Measurements from ENCODE around the gene ARHGEF12. TPM values are rescaled to one million over a fixed set of nuclear protein-coding genes. Genes with fewer than 3 reads are reported as not detected.

ARHGEF12 gene
- total RNA-seq, 1 donor from 2014 or later, result 71.9 TPM

DNA sequence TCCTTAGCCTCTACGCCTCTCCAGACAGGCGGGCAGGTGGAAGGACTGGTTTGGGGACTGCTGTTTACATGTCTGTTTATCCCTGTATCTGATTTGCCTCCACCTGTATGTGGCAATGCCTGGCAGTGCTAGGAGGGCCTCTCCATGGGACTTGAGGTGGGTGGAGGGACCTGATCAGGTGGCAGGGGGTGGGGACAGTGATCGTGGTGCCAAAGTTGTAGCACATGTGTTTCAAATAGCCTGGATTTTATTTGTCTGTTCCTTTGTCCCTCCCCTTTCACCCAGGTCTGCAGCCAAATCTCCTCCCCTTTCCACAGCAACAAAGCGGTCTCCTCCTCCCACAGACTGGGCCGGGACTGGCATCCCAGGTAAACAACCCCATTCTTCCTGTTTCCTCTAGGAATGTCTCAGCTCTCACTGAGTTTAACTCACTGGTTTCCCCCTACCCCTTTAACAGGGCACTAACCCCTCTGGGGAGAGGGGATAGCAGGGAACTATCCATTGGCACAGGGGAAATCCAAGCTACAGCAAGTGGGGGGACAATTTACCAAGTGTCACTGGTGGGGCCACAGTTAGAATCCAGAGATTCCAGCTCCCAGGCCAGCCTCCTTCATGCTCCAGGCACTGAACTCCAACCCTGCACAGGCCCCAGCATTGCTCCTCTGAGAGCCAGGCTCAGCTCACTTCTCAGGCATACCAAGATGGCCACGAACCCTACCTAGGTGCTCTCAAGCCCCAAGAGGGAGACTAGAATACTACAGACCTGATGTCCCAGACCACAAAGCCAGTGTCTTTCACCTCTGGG, 34.0 kb upstream of the ARHGEF12 start:
- no peak overlapping the region for H3K27ac Mint-ChIP-seq (ENCODE audit: unreplicated experiment)
- no peak for DNase-seq (ENCODE audit: low spot score)

DNA sequence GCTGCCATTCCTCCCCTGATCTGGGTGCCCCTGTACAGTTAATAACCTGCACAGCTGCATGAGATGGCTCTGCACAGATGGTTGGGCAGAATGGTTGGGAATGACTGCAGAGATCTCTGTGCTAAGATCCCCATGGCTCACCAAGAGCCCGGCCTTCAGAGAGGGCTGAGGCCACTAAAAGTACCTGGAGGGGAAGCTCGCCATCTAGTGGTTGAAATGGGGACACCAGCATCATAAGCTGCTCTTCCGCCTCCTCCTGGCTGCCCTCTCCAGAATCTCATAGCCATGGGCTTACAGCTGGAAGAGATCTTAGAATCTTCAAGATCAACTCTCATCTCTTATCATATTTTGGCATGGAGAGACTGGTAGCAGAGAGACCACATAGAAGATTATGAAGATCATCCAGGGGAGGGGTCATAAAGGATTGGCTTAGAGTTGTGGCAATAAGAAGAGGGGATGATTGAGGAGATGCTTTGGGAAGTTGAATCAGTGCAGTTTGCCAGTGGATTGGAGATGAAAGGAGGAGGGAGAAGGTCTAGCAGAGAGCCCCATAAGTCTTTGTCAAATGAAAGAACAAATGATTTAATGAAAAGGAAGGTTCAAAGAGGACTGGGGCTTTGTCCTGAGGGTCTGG, 33.1 kb upstream of the ARHGEF12 start:
- H3K4me3 Mint-ChIP-seq (ENCODE audit: unreplicated experiment), result no peak overlapping the region
- H3K27ac Mint-ChIP-seq (ENCODE audit: unreplicated experiment), result no peak overlapping the region
- H3K9me3 Mint-ChIP-seq (ENCODE audit: low read depth), result no peaks in the 10 kb centered on the region
- peaks cover 4% of the 10 kb centered on the region for H3K27me3 Mint-ChIP-seq (ENCODE audit: low read depth)
- no peaks in the 10 kb centered on the region for H3K36me3 Mint-ChIP-seq (ENCODE audit: low read depth)
- peaks cover 11% of the 10 kb centered on the region for H3K4me1 Mint-ChIP-seq (ENCODE audit: low read depth)
- TF ChIP-seq, protein P1, sequence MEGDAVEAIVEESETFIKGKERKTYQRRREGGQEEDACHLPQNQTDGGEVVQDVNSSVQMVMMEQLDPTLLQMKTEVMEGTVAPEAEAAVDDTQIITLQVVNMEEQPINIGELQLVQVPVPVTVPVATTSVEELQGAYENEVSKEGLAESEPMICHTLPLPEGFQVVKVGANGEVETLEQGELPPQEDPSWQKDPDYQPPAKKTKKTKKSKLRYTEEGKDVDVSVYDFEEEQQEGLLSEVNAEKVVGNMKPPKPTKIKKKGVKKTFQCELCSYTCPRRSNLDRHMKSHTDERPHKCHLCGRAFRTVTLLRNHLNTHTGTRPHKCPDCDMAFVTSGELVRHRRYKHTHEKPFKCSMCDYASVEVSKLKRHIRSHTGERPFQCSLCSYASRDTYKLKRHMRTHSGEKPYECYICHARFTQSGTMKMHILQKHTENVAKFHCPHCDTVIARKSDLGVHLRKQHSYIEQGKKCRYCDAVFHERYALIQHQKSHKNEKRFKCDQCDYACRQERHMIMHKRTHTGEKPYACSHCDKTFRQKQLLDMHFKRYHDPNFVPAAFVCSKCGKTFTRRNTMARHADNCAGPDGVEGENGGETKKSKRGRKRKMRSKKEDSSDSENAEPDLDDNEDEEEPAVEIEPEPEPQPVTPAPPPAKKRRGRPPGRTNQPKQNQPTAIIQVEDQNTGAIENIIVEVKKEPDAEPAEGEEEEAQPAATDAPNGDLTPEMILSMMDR (IDR thresholded peaks at IDR 0.05), result peak; percentile 94
- no peak for DNase-seq (ENCODE audit: low spot score)

More for the DNA sequence above, 34.0 kb upstream of the ARHGEF12 start:
- TF ChIP-seq, protein P1 (IDR thresholded peaks at IDR 0.05), result no peak
- no peak overlapping the region for H3K4me3 Mint-ChIP-seq (ENCODE audit: unreplicated experiment)
- no peaks in the 10 kb centered on the region for H3K9me3 Mint-ChIP-seq (ENCODE audit: low read depth)
- no peaks in the 10 kb centered on the region for H3K36me3 Mint-ChIP-seq (ENCODE audit: low read depth)
- peaks cover 11% of the 10 kb centered on the region for H3K4me1 Mint-ChIP-seq (ENCODE audit: low read depth)
- peaks cover 7% of the 10 kb centered on the region for H3K27me3 Mint-ChIP-seq (ENCODE audit: low read depth)

DNA sequence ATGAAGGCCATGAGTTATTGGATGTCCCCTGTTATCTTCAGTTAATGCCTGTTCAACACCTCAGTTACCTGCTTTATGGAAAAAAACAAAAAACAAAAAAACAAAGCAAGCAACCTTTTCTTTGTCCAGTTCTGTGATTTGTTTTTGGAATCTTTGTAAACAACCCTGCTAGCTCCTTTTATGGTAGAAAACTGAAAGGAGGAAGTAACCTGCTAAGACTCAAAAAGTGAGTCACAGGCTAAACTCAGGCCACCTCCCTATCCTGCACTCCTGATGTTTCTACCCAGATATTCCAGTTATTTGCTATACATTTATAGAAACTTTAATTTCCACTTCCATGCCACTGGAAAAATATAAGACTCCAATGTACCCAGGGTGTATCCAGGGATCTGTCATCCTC, 31.7 kb upstream of the ARHGEF12 start:
- Mint-ChIP-seq H3K27ac (ENCODE audit: unreplicated experiment) (no peak overlapping the region), H3K27me3 (ENCODE audit: low read depth) (peaks cover 2% of the 10 kb centered on the region), H3K36me3 (ENCODE audit: low read depth) (no peaks in the 10 kb centered on the region), H3K4me3 (ENCODE audit: unreplicated experiment) (no peak overlapping the region), H3K4me1 (ENCODE audit: low read depth) (peaks cover 11% of the 10 kb centered on the region), H3K9me3 (ENCODE audit: low read depth) (no peaks in the 10 kb centered on the region)
- TF ChIP-seq, protein P1 (IDR thresholded peaks at IDR 0.05), result no peak
- DNase-seq (ENCODE audit: low spot score), result no peak

DNA sequence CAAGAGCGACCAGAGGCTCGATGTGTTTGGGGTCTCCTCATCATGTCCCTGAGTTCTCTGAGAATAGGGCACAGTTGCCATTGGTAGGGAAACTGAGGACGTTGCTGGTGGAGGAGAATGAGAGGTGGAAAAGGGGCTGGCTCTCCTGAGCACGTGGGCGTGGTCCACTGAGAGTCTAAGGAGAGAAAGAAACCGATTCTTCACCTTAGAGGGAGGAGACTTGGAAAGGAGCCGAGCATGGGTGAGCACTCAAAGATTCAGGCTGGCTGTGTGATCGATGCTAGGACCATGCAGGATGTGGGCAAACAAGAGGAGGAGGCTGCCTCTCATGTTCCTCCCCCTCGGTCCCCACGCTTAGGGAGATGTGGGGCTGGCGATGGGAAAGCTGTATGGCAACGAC, 30.9 kb upstream of the ARHGEF12 start:
- Mint-ChIP-seq H3K27me3 (ENCODE audit: low read depth) (peaks cover 2% of the 10 kb centered on the region), H3K4me3 (ENCODE audit: unreplicated experiment) (no peak overlapping the region)
- TF ChIP-seq, protein P1 (IDR thresholded peaks at IDR 0.05), result no peak

DNA sequence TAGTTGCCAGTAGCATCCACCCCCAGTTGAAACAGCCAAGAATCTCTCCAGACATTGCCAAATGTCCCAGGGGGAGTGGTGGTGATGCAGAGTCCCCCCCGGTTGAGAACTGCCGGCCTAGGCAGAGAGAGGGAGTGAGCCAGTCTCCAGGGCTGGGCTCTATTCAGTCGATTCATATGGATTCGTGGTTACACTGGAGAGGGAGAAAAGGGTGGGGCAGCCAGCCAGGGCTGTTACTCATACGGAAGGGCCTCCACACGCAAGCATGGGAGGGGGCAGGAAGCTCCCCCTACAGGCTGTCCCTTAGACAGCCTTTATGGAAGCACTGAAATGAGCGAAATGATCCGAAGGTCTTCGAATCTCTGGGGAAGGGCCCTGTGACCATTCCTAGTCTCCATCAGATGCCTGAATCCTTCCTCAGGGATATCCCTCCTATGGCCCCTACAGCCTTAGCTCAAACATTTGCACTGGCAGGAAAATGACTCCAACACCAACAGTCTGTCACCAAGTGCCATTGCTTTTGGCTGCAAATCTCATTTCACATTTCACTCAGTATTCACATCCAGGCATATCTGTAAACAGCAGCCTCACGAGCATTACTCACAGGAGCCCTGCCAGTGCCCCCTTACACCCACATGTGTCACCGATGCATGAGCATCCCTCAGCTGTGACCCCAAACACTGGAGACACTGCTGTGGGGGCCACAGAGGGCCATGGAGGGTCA, 29.5 kb upstream of the ARHGEF12 start:
- Mint-ChIP-seq H3K9me3 (ENCODE audit: low read depth) (no peaks in the 10 kb centered on the region), H3K27me3 (ENCODE audit: low read depth) (peaks cover 2% of the 10 kb centered on the region), H3K36me3 (ENCODE audit: low read depth) (no peaks in the 10 kb centered on the region), H3K27ac (ENCODE audit: unreplicated experiment) (peak overlapping the region; percentile 62), H3K4me3 (ENCODE audit: unreplicated experiment) (no peak overlapping the region), H3K4me1 (ENCODE audit: low read depth) (peaks cover 7% of the 10 kb centered on the region)
- TF ChIP-seq, protein P1 (IDR thresholded peaks at IDR 0.05), result peak; percentile 75
- DNase-seq (ENCODE audit: low spot score), result no peak

More for the DNA sequence above, 30.9 kb upstream of the ARHGEF12 start:
- no peaks in the 10 kb centered on the region for H3K9me3 Mint-ChIP-seq (ENCODE audit: low read depth)
- no peak for DNase-seq (ENCODE audit: low spot score)
- H3K27ac Mint-ChIP-seq (ENCODE audit: unreplicated experiment), result no peak overlapping the region
- H3K36me3 Mint-ChIP-seq (ENCODE audit: low read depth), result no peaks in the 10 kb centered on the region
- peaks cover 7% of the 10 kb centered on the region for H3K4me1 Mint-ChIP-seq (ENCODE audit: low read depth)

Data from chondrocyte (in vitro differentiated cells).